Measurements from ENCODE around the gene TARS1.

Gene TARS1

DNA sequence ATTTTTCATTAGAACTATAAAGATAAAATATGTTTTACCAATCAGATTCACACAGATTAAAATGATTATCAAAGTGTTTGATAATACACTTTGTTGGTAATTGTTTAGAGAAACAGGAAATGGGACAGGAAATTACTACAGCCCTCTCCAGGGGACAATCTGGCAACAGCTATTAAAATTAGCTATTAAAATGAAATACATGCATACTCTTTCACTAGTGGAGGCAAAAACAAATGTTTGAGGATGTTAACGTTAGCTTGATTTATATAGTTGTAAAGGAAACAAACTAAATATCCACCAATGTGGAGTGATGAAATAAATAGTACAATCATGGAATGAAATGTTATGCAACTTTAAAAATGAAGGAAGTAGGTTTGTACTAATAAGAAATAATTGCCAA lies 53.7 kb downstream of the TARS1 start:
- Histone ChIP-seq H3K36me3 (ENCODE audit: control insufficient read depth in 2 of 2, insufficient read depth in 1 of 2, low read length in 2 of 2) (no peaks in the 10 kb centered on the region), H3K4me3 (ENCODE audit: low read depth, low read length) (no peak overlapping the region), H3K27ac (ENCODE audit: extremely low read depth, low read depth, low read length) (no peak overlapping the region), H3K4me1 (ENCODE audit: control insufficient read depth, insufficient read depth, low read length) (no peaks in the 10 kb centered on the region), H3K9me3 (ENCODE audit: control insufficient read depth, insufficient read depth, low read depth, low read length) (no peaks in the 10 kb centered on the region)
- ChIA-PET POLR2A (no interaction called here), CTCF (no interaction called here)
- TF ChIP-seq ZNF114 (tag by site-specific recombination; IDR thresholded peaks at IDR 0.05): no peak
- TF ChIP-seq YY1 (tag by site-specific recombination; IDR thresholded peaks at IDR 0.05): no peak
- no peak for TF ChIP-seq ZNF514 (tag by site-specific recombination; IDR thresholded peaks at IDR 0.05)
- TF ChIP-seq PRDM4 (tag by site-specific recombination; IDR thresholded peaks at IDR 0.05): no peak
- TF ChIP-seq OVOL3 (tag by site-specific recombination; IDR thresholded peaks at IDR 0.05): no peak
- no peak for TF ChIP-seq ZNF266 (tag by site-specific recombination; IDR thresholded peaks at IDR 0.05; ENCODE audit: low read depth)
- no peak for TF ChIP-seq SP2 (tag by site-specific recombination; IDR thresholded peaks at IDR 0.05)
- no peak for TF ChIP-seq ZNF341 (tag by site-specific recombination; IDR thresholded peaks at IDR 0.05; ENCODE audit: low read depth)
- no peak for TF ChIP-seq MEIS1 (CRISPR knock-in tag; IDR thresholded peaks at IDR 0.05; ENCODE audit: borderline replicate concordance)
- no peak for TF ChIP-seq OSR2 (tag by site-specific recombination; IDR thresholded peaks at IDR 0.05)
- no peak for TF ChIP-seq FEZF1 (tag by site-specific recombination; IDR thresholded peaks at IDR 0.05)
- TF ChIP-seq, protein P1, sequence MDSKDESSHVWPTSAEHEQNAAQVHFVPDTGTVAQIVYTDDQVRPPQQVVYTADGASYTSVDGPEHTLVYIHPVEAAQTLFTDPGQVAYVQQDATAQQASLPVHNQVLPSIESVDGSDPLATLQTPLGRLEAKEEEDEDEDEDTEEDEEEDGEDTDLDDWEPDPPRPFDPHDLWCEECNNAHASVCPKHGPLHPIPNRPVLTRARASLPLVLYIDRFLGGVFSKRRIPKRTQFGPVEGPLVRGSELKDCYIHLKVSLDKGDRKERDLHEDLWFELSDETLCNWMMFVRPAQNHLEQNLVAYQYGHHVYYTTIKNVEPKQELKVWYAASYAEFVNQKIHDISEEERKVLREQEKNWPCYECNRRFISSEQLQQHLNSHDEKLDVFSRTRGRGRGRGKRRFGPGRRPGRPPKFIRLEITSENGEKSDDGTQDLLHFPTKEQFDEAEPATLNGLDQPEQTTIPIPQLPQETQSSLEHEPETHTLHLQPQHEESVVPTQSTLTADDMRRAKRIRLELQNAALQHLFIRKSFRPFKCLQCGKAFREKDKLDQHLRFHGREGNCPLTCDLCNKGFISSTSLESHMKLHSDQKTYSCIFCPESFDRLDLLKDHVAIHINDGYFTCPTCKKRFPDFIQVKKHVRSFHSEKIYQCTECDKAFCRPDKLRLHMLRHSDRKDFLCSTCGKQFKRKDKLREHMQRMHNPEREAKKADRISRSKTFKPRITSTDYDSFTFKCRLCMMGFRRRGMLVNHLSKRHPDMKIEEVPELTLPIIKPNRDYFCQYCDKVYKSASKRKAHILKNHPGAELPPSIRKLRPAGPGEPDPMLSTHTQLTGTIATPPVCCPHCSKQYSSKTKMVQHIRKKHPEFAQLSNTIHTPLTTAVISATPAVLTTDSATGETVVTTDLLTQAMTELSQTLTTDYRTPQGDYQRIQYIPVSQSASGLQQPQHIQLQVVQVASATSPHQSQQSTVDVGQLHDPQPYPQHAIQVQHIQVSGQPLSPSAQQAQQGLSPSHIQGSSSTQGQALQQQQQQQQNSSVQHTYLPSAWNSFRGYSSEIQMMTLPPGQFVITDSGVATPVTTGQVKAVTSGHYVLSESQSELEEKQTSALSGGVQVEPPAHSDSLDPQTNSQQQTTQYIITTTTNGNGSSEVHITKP (tag by site-specific recombination; IDR thresholded peaks at IDR 0.05): no peak
- TF ChIP-seq KLF1 (tag by site-specific recombination; IDR thresholded peaks at IDR 0.05): no peak
- no peak for TF ChIP-seq ZNF19 (tag by site-specific recombination; IDR thresholded peaks at IDR 0.05; ENCODE audit: low read depth)
- no peak for TF ChIP-seq ZNF140 (tag by site-specific recombination; IDR thresholded peaks at IDR 0.05)
- TF ChIP-seq ZNF585B (tag by site-specific recombination; IDR thresholded peaks at IDR 0.05): no peak
- no peak for TF ChIP-seq ZBTB17 (tag by site-specific recombination; IDR thresholded peaks at IDR 0.05)
- TF ChIP-seq, protein P2, sequence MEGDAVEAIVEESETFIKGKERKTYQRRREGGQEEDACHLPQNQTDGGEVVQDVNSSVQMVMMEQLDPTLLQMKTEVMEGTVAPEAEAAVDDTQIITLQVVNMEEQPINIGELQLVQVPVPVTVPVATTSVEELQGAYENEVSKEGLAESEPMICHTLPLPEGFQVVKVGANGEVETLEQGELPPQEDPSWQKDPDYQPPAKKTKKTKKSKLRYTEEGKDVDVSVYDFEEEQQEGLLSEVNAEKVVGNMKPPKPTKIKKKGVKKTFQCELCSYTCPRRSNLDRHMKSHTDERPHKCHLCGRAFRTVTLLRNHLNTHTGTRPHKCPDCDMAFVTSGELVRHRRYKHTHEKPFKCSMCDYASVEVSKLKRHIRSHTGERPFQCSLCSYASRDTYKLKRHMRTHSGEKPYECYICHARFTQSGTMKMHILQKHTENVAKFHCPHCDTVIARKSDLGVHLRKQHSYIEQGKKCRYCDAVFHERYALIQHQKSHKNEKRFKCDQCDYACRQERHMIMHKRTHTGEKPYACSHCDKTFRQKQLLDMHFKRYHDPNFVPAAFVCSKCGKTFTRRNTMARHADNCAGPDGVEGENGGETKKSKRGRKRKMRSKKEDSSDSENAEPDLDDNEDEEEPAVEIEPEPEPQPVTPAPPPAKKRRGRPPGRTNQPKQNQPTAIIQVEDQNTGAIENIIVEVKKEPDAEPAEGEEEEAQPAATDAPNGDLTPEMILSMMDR (tag by site-specific recombination; IDR thresholded peaks at IDR 0.05): no peak
- no peak for TF ChIP-seq GLI4 (tag by site-specific recombination; IDR thresholded peaks at IDR 0.05)
- TF ChIP-seq REPIN1 (tag by site-specific recombination; IDR thresholded peaks at IDR 0.05; ENCODE audit: low read depth): no peak

- Histone ChIP-seq H3K36me3 (ENCODE audit: control insufficient read depth in 2 of 2, insufficient read depth in 1 of 2, low read length in 2 of 2) (no peaks in the 10 kb centered on the region), H3K9me3 (ENCODE audit: control insufficient read depth, insufficient read depth, low read depth, low read length) (no peaks in the 10 kb centered on the region), H3K4me3 (ENCODE audit: low read depth, low read length) (no peak overlapping the region), H3K27ac (ENCODE audit: extremely low read depth, low read depth, low read length) (no peak overlapping the region), H3K4me1 (ENCODE audit: control insufficient read depth, insufficient read depth, low read length) (no peaks in the 10 kb centered on the region)
- ChIA-PET POLR2A (no interaction called here), CTCF (interaction anchor here (0.6 to 0.7 kb wide), 2 partner anchors 20 to 87 kb away, joined by 3 to 5 read pairs; no protein-coding TSS in a partner anchor)
- TF ChIP-seq ZFHX2 (tag by site-specific recombination; conservative IDR thresholded peaks at IDR 0.05): no peak
- TF ChIP-seq ZNF792 (tag by site-specific recombination; IDR thresholded peaks at IDR 0.05): no peak
- no peak for TF ChIP-seq ZEB2 (tag by site-specific recombination; IDR thresholded peaks at IDR 0.05)
- TF ChIP-seq ZNF639 (tag by site-specific recombination; IDR thresholded peaks at IDR 0.05): no peak
- no peak for TF ChIP-seq ZSCAN30 (tag by site-specific recombination; IDR thresholded peaks at IDR 0.05)
- TF ChIP-seq ZNF623 (tag by site-specific recombination; IDR thresholded peaks at IDR 0.05): no peak
- no peak for TF ChIP-seq ZNF26 (tag by site-specific recombination; IDR thresholded peaks at IDR 0.05)
- no peak for TF ChIP-seq MEIS1 (CRISPR knock-in tag; IDR thresholded peaks at IDR 0.05; ENCODE audit: borderline replicate concordance)
Observed at GRCh38 chr5:33501260-33501659, 60.5 kb downstream of the TARS1 start.
